Measurements from ENCODE around the gene GABRB2.

GABRB2 gene

DNA sequence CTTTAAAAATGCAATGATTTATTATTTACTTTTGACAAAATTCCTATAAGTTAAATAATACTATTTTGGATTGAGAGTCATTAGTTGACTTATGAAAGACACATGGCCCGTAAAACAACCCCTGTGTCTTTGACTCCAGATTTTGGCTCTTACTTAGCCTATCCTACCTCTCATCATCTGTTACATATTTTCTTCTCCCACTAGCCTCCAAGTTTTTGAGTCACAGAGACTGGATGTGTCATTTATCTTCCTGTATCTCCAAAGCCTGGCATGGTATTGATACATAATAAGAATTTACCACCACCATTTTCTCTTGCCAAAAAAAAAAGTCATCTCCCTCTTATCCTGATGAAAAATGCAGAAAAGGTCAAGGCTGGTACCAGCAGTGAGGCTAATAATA lies 99.9 kb downstream of the GABRB2 start:
- DNase-seq (ENCODE audit: extremely low spot score): no peak
- TF ChIP-seq, protein P1, sequence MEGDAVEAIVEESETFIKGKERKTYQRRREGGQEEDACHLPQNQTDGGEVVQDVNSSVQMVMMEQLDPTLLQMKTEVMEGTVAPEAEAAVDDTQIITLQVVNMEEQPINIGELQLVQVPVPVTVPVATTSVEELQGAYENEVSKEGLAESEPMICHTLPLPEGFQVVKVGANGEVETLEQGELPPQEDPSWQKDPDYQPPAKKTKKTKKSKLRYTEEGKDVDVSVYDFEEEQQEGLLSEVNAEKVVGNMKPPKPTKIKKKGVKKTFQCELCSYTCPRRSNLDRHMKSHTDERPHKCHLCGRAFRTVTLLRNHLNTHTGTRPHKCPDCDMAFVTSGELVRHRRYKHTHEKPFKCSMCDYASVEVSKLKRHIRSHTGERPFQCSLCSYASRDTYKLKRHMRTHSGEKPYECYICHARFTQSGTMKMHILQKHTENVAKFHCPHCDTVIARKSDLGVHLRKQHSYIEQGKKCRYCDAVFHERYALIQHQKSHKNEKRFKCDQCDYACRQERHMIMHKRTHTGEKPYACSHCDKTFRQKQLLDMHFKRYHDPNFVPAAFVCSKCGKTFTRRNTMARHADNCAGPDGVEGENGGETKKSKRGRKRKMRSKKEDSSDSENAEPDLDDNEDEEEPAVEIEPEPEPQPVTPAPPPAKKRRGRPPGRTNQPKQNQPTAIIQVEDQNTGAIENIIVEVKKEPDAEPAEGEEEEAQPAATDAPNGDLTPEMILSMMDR (IDR thresholded peaks at IDR 0.05; ENCODE audit: control extremely low read depth, extremely low read depth, low read depth, missing control alignments): no peak
- ChIA-PET CTCF (interaction anchor here (2.2 kb wide), 1 partner anchor 10 kb away, joined by 5 read pairs; no protein-coding TSS in a partner anchor), POLR2A (no interaction called here)

DNA sequence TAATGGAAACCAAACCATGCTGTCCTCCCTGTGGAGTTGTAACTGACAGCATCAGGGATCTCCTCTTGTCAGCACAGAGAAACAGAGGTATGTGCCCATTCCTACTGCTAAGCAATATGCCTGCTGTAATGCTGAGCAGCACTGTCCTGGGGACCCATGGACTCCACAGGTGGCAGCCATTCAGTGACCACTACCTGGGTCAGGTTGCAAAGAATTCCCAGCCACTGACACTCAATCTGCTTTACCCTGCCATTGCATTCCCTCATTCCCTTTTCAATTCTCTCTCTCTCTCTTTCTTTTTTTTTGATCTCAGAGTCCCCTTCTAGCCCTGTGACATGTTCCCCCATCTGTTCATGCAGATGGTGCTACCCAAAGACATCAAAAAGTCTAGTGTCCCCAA lies 104.1 kb downstream of the GABRB2 start:
- DNase-seq (ENCODE audit: extremely low spot score): no peak
- TF ChIP-seq, protein P1 (IDR thresholded peaks at IDR 0.05; ENCODE audit: control extremely low read depth, extremely low read depth, low read depth, missing control alignments): no peak
- CTCF ChIA-PET: no interaction called here
- POLR2A ChIA-PET: no interaction called here

DNA sequence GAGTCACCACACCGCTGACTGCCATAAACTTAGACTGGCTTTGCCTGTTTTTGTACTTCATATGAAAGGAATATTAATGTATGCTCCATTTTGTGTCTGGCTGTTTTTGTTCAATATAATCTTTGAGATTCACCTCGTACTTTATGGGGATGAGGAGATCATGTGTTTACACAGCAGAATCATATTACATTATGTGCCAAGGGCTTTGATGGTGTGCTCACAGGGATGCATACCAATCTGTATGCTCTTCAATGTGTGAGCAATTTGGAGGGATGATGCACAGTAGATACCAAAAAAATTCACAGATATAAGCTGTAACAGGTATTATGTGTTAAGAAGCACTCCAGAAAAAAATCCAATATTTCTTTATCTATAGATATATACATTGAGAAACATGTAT lies 113.7 kb downstream of the GABRB2 start:
- POLR2A ChIA-PET: no interaction called here
- CTCF ChIA-PET: no interaction called here
- no peak for DNase-seq (ENCODE audit: extremely low spot score)
- TF ChIP-seq, protein P1 (IDR thresholded peaks at IDR 0.05; ENCODE audit: control extremely low read depth, extremely low read depth, low read depth, missing control alignments): no peak

DNA sequence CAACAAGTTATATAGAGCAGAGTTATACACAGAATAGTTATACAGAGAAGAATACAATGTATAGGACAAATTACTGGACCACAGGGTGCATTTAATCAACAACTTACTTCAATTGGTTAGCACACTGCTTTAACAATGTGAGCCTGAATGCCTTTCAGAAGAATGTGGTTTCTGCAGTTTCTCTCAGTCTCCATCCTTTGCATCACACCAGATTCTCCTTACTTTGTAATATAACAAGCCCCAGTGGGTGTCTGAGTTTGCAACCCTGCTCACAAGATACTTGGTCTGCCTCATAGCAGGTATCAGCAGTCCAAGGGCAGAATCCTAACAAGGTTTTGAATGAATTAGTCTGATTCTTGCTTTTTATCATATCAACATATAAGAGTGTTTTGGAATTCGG lies 114.6 kb downstream of the GABRB2 start:
- TF ChIP-seq, protein P1 (IDR thresholded peaks at IDR 0.05; ENCODE audit: control extremely low read depth, extremely low read depth, low read depth, missing control alignments): no peak
- POLR2A ChIA-PET: no interaction called here
- no peak for DNase-seq (ENCODE audit: extremely low spot score)
- CTCF ChIA-PET: no interaction called here

DNA sequence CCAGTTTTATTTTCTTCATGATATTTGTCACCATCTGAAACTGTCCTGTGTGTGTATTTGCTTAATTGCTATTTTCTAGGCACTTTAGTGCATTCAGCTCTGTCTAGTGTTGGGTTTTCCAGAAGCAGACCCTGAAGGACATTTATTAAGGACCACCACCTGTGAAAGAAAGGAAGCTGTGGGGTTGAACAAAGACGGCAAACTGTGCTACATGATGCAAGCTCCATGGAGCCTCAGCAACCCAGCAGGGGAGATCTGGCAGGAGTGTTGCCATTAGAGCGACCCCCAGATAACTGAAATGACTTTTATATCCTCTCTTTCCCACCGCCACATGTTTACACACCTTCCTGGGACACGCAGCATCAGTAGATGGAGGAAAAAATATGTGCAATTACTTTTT lies 125.5 kb downstream of the GABRB2 start:
- ChIA-PET CTCF (interaction anchor here (1.0 to 1.6 kb wide), 2 partner anchors 10 to 15 kb away, joined by 3 read pairs; no protein-coding TSS in a partner anchor), POLR2A (no interaction called here)
- TF ChIP-seq, protein P1 (IDR thresholded peaks at IDR 0.05; ENCODE audit: control extremely low read depth, extremely low read depth, low read depth, missing control alignments): no peak
- DNase-seq (ENCODE audit: extremely low spot score): no peak

DNA sequence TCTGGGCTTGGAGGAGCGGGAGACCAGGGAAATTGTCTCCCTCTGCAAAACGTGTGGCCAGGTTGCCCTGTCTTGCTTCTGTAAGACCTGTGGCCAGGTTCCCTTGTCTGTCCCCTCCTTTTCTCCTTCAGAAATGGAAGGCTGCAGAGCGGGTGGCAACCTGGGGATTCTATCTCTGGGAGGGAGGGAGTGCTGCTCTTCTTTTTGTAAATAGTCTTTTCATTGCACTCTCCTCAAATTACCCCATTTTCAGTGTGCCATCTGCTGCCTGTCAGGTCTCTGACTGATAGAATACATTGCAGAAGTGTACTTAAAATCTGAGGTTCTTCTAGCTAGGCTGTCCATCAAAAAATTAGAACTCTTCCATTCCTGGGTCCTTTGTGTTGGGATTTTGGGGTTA lies 126.0 kb downstream of the GABRB2 start:
- POLR2A ChIA-PET: no interaction called here
- TF ChIP-seq, protein P1 (IDR thresholded peaks at IDR 0.05; ENCODE audit: control extremely low read depth, extremely low read depth, low read depth, missing control alignments): no peak
- DNase-seq (ENCODE audit: extremely low spot score): no peak
- CTCF ChIA-PET: interaction anchor here (1.0 kb wide), 1 partner anchor 15 kb away, joined by 3 read pairs; no protein-coding TSS in a partner anchor

DNA sequence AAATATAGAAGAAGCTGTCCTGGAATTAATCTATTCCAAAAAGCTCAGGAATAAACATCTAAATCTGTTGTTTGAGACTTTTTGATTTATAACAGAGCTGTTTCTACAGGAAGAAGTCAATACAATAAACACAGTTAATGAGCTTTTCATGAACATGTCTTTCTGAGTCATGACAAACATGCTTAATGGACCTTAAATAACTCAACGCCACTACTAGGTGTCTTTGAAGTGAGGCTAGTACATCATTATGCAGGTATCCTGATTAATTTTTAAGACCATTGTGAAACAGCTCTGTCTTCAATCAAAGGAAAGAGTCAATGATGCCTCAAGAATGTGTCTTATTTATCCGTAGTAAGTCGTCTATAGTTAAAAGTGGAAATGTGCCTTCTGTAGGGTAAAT lies 131.6 kb downstream of the GABRB2 start:
- DNase-seq (ENCODE audit: extremely low spot score): no peak
- POLR2A ChIA-PET: no interaction called here
- CTCF ChIA-PET: interaction anchor here (1.3 to 1.4 kb wide), 3 partner anchors 9 to 178 kb away, joined by 3 to 6 read pairs (median 3); no protein-coding TSS in a partner anchor
- TF ChIP-seq, protein P1 (IDR thresholded peaks at IDR 0.05; ENCODE audit: control extremely low read depth, extremely low read depth, low read depth, missing control alignments): no peak

Measured in GM10248 (cell line).